GM21619 (cell line): ENCODE data around the gene L3MBTL1.

Experiments
- ATAC-seq: cut with Tn5 transposase; IDR thresholded peaks from one replicate; pipeline ENCODE4 v1.9.1; 2021; ENCODE audit not compliant: unreplicated experiment

The L3MBTL1 gene

GRCh38 chr20:43534791-43535350 is 27.4 kb downstream of the L3MBTL1 start:
- ATAC-seq, result no peak

- ATAC-seq, result no peak
Observed at GRCh38 chr20:43535370-43536004, 28.0 kb downstream of the L3MBTL1 start.

GRCh38 chr20:43536041-43536816 is 28.7 kb downstream of the L3MBTL1 start:
- ATAC-seq, result no peak

- ATAC-seq, result no peak
Observed at GRCh38 chr20:43536817-43537440, 29.4 kb downstream of the L3MBTL1 start.

DNA sequence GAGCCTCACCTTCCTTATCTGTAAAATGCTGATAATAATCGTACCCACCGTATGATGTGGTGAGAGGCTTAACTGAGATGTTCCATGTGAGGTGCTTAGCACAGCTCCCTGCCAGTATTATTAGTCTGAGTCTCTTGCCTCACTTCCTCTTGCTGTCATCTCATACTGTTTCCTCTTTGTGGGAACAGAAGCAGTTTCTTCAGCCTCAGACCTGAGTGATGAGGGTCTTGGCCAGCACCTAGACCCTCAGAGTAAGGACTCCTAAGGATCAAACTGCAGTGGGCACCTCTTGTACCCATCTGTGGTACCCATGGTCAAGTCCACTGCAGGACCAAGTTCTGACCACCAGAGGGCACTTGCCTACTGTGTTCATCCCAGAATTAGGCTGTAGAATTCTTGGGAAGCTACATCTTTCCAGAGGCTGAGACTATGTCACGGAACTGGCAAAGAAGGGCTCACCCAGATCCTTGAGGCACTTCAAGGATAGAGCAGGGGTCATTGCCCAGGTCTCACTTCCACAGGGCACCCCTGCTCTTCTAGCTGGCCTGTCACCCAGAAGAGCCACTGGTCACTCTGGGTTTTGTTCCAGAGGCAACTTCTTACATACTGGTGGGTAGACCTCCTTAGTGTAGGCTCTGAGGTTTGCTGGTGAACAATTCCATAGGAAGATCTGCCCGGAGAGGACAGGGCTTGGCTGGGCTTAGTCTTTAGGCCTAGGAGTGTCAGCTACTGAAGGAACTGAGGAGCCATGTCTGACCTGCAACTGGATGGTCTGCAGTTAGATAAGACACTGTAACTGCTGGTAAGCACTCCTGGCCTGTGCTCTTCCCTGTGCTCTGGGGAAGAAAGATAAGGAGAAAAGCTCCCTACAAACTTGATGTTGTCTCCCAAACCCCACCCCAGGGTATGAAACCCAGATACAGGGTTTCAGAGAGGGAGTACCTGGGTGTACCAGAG is 30.7 kb downstream of the L3MBTL1 start:
- ATAC-seq, result no peak

DNA sequence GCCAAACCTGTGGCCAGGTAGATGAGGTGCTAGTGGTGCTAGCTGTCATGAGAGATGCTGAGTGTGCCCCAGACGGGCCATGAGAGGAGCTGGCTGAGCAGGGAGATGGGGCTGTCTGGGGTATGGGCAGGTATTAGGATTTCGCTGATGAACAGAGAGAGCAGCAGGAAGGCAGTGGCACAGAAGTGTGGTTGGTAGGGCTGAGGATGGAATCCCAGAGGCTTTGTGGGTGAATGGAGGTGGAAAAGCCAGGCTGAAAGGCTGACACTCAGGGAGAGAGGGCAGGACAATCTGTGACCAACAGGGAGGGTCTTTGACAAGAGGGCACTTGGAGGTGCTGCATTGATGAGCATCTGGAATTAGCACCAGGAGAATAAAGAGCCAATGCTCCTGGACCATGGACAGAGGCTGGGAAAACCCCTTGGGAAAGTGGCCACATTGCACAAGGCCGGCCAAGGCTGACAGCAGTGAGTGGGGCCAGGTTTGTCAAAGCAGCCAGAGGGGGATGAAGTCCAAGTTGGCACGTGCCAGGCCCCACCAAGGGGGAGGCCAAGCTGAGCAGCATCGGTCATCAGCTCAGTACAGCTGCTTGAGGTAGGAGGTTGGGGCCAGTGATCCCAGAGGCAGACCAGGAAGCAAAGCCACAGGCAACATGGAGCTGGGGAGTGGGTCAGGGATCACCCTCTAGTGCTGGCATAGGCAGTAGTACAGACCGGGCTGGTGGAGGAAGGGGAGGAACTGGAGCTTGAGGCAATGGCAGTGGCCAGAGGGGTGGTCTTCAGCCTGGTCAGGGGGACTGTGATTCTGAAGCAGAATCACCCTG is 31.6 kb downstream of the L3MBTL1 start:
- no peak for ATAC-seq

DNA sequence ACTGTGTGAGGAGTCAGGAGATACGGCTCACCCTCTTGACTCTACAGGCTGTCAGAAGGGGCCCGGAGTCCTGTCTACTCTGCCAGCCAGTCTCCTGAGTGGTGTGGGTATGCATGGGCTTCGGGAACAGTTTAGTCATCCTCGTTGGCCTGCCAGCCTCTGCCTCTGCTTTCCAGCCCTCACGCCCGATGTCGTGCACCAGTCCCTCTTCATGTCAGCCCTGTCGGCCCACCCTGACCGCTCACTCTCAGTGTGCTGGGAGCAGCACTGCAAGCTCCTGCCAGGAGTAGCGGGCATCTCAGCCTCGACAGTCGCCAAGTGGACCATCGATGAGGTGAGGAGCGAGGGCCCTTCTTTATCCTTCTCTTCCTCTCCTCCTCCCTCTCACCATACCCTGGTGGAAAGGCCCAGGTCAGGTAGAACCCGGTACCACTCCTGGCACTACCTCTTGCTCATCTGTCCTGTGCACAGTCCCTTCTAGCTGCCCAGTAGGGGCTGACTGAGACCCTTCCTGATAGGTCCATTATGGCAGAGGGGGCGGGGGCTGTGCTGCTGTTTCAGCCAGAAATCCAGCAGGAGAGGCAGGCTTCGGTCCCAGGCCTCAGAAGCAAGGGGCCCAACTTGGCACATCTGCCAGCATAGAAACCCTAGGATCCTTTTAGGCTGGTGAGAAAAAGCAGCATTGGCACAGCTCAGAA is 32.6 kb downstream of the L3MBTL1 start:
- ATAC-seq, result no peak

- no peak for ATAC-seq
Observed at GRCh38 chr20:43540673-43541060, 33.2 kb downstream of the L3MBTL1 start.

- no peak for ATAC-seq
Observed at GRCh38 chr20:43541214-43541613, 33.7 kb downstream of the L3MBTL1 start.

- no peak for ATAC-seq
Observed at GRCh38 chr20:43542161-43542560, 34.7 kb downstream of the L3MBTL1 start.

- no peak for ATAC-seq
Observed at GRCh38 chr20:43542674-43543073, 35.2 kb downstream of the L3MBTL1 start.

GRCh38 chr20:43543138-43543537 is 35.6 kb downstream of the L3MBTL1 start:
- ATAC-seq, result no peak

DNA sequence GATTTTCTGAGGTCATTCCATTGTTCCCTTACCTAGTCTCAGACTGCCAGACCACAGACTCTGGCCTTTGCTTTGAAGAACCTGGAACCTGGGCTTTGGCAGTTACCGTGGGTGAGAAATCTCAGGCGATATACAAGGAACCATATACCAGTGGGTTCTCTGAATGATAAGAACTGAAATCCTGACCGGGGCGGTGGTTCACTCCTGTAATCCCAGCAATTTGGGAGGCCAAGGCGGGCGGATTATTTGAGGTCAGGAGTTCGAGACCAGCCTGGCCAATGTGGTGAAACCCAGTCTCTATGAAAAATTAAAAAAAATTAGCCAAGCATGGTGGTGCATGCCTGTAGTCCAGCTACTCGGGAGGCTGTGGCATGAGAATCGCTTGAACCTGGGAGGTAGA is 37.0 kb downstream of the L3MBTL1 start:
- ATAC-seq, result no peak

DNA sequence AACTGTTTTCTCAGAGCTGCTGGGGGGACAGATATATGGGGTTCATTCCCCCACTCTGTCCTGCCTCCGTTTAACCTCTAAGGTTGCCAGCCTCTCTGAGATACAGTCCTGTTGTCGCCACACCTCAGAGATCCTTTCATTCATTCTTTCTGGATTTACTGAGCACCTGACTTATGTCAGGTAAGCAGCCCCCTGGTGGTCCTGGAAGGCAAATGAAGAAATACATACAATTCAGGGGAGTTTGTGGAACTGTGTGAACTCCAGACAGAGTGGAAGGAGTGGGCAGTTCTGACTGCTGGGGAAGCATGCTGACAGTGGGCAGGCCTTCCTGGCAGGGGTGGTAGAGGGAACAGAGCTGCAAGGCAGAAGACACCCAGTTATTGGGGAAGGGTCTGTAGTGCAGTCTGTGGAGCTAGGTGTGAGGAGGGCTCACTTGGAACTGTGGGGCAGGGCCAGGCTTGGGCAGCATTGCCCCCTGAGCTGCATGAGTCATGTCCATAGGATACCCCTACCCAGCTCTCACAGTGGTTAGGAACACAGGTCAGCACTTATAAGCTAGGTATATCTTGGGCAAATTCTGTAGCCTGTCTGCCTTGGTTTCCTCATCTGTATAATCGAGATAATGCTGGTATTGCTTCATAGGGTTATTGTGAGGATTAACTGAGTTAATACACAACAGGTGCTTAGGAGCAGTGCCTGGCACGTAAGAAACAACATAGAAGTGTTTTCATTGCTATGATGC is 38.5 kb downstream of the L3MBTL1 start:
- no peak for ATAC-seq

DNA sequence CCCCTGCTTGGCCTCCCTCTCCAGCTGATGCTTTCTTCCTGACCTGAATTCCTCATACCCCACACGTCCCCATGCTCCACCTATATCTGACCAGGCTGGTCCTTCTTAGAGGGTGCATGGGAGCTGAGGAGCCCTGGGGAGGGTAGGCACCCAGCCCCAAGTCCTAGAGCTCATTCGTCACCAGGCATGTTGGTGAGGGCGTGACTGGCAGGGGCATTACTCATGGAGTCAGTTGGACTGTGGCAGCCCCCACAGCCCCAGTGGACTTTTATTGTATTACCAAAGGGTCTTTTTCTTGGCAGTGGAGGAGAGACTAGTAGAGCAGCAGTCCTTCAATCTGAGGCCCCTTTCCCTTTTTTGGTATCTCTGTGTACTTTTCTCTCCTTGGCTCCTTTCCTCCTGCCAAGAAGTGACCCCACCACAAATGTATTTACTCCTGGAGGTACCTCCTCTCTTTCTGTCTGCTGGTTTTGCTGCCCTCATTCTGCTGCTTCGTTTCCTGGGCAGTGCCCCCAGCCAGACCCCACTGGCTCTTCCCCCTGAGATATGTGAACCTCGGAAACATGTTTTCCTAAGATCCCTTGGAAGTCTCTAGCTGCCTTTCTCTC is 40.9 kb downstream of the L3MBTL1 start:
- ATAC-seq, result no peak

- ATAC-seq, result no peak
Observed at GRCh38 chr20:43549416-43550065, 42.0 kb downstream of the L3MBTL1 start.

DNA sequence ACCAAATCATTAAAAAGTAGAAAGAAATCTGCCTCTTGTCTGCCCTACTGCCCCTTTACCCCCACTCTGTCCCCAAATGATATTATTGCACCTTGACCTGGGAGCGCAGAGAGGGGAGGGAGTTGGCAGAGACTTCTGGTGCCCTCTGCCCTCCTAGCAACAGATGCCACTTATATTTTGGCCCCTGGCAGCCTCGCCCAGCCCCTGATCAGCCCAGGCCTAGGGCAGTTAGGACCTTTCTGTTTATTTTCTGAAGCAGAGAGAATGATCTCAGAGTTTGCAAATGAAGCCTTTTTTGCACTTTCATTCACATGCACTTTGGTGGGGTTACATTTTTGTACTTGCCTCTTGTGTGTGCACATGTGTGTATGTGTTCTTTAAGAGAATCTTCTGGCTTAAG is 43.0 kb downstream of the L3MBTL1 start:
- ATAC-seq, result no peak

GRCh38 chr20:43554369-43554768 is 46.9 kb downstream of the L3MBTL1 start:
- ATAC-seq, result no peak
